Subcutaneous adipose tissue (tissue), 4 donors: ENCODE results near the gene PIGP. TPM values are rescaled to one million over a fixed set of nuclear protein-coding genes. Genes with fewer than 3 reads are reported as not detected.

Experiments
- CTCF ChIP-seq: fragments of 450-650 bp; IDR thresholded peaks from one replicate; pipeline ENCODE4 v1.5.1; 2016; ENCODE audit warnings: low read depth, mild to moderate bottlenecking, control low read depth, antibody characterized with exemption, moderate library complexity
- total RNA-seq, 4 donors: library from RNA; depleted of rRNA; stranded (reverse); fragments of >200 nt; gene quantifications; one replicate each; pipeline ENCODE4 v1.1.0, GENCODE V29; 2016

PIGP gene
- total RNA-seq, 4 donors from 2014 or later: 26.6 to 73.5 (median 28.8) TPM

- no peak for TF ChIP-seq CTCF
Measured at GRCh38 chr21:37073417-37074196, 736 bp upstream of the PIGP start.

- no peak for TF ChIP-seq CTCF
Measured at GRCh38 chr21:37072274-37072987, 440 bp downstream of the PIGP start.

GRCh38 chr21:37071561-37072273 is 1.2 kb downstream of the PIGP start:
- TF ChIP-seq CTCF: no peak

GRCh38 chr21:37065561-37066177 is 7.2 kb downstream of the PIGP start:
- no peak for TF ChIP-seq CTCF

GRCh38 chr21:37064841-37065240 is 8.0 kb downstream of the PIGP start:
- TF ChIP-seq CTCF: no peak

GRCh38 chr21:37063433-37063832 is 9.4 kb downstream of the PIGP start:
- no peak for TF ChIP-seq CTCF

GRCh38 chr21:37062593-37062935 is 10.3 kb downstream of the PIGP start:
- no peak for TF ChIP-seq CTCF
